Cardiac fibroblast (primary cell): ENCODE data around the gene MED31.
"Not testable (repeated sequence)": the region's sequence is repeated elsewhere in the genome, so short reads cannot be mapped to it uniquely, and the experiment has no call there.

ENCODE experiments used
- DNase-seq, 2 donors: peaks; one replicate each; pipeline versions ENCODE4 v3.0.0 to v3.0.0-alpha.2; 2010; ENCODE audit warnings: low read depth in 2 of 2
- H3K4me3 ChIP-seq, 2 donors: replicated peaks in 1 of 2; 1 replicate in 1 of 2; 2 replicates in 1 of 2; pipeline ENCODE4 v1.5.1; 2011; ENCODE audit warnings: low read depth in 2 of 2, low read length in 2 of 2, mild to moderate bottlenecking in 2 of 2, moderate library complexity in 1 of 2
- CTCF ChIP-seq: IDR thresholded peaks from one replicate; pipeline ENCODE4 v1.5.1; 2011; ENCODE audit warnings: low read depth, mild to moderate bottlenecking, low read length, inconsistent platforms

MED31 gene

GRCh38 chr17:6602141-6602540 lies 49.3 kb downstream of the MED31 start:
- no peak for DNase-seq
- no peak overlapping the region for H3K4me3 ChIP-seq
- TF ChIP-seq CTCF, result no peak

GRCh38 chr17:6599364-6599763 lies 52.0 kb downstream of the MED31 start:
- no peak overlapping the region for H3K4me3 ChIP-seq
- no peak for DNase-seq
- no peak for TF ChIP-seq CTCF

- DNase-seq, result no peak
- no peak for TF ChIP-seq CTCF
- no peak overlapping the region for H3K4me3 ChIP-seq
Measured at GRCh38 chr17:6597727-6598126, 53.7 kb downstream of the MED31 start.

GRCh38 chr17:6596941-6597340 lies 54.5 kb downstream of the MED31 start:
- DNase-seq, result no peak
- no peak overlapping the region for H3K4me3 ChIP-seq
- no peak for TF ChIP-seq CTCF

GRCh38 chr17:6596511-6596910 lies 54.9 kb downstream of the MED31 start:
- H3K4me3 ChIP-seq, result no peak overlapping the region
- TF ChIP-seq CTCF, result no peak
- no peak for DNase-seq

GRCh38 chr17:6596081-6596480 lies 55.3 kb downstream of the MED31 start:
- no peak for TF ChIP-seq CTCF

GRCh38 chr17:6593371-6593770 lies 58.0 kb downstream of the MED31 start:
- not testable (repeated sequence) for DNase-seq, H3K4me3 ChIP-seq

More at GRCh38 chr17:6596081-6596480, 55.3 kb downstream of the MED31 start:
- DNase-seq, result no peak
- no peak overlapping the region for H3K4me3 ChIP-seq
